Mucosa of descending colon (tissue), 3 donors: ENCODE results near the gene DNAJB11. TPM values are rescaled to one million over a fixed set of nuclear protein-coding genes. Genes with fewer than 3 reads are reported as not detected.

Source experiments
- ATAC-seq: fragments of 200-7000 bp; cut with Tn5 transposase; one replicate; pipeline ENCODE4 v1.9.1; 2020; ENCODE audit warnings: mild to moderate bottlenecking, moderate library complexity
- DNase-seq, 3 donors: peaks; one replicate each; pipeline ENCODE4 v3.0.0-alpha.2; 2020
- H3K36me3 ChIP-seq: fragments of 200-600 bp; one replicate; pipeline ENCODE4 v1.8.0; 2021; ENCODE audit warnings: low read depth, mild to moderate bottlenecking
- H3K4me1 ChIP-seq: fragments of 200-600 bp; one replicate; pipeline ENCODE4 v1.8.0; 2021; ENCODE audit warnings: low read depth, mild to moderate bottlenecking
- H3K4me3 ChIP-seq: fragments of 200-600 bp; one replicate; pipeline ENCODE4 v1.8.0; 2021; ENCODE audit warnings: mild to moderate bottlenecking
- H3K9me3 ChIP-seq: fragments of 200-600 bp; one replicate; pipeline ENCODE4 v1.8.0; 2021; ENCODE audit warnings: mild to moderate bottlenecking
- CTCF ChIP-seq: fragments of 200-600 bp; IDR thresholded peaks from one replicate; pipeline ENCODE4 v1.8.0; 2022; ENCODE audit warnings: antibody characterized with exemption, mild to moderate bottlenecking
- intact Hi-C, 2 donors: fragments of 100-400 bp; cut with DNase I in 1 of 2; cut with micrococcal nuclease in 1 of 2; formaldehyde crosslinking; loops; one replicate each; pipeline versions ENCODE4 v1.11.0 to v1.11.1; 2022; cut with DNase I, micrococcal nuclease
- long read RNA-seq, 2 donors: library from polyadenylated mRNA; unstranded; transcript quantifications; one replicate each; pipeline ENCODE4 v2.0.0, GENCODE V29; 2019 to 2021
- total RNA-seq, 3 donors: library from RNA; stranded (reverse); fragmentation: NEBNext Ultra II Directional in 2 of 3; extraction: Animal tissue kit (Norgen Biotek cat#: 25700) in 2 of 3; gene quantifications; one replicate each; pipeline versions ENCODE4 v1.2.1 to v1.2.4, GENCODE V29; 2021 to 2023
- donor health status: DM: no; HTN: no; CAD: no; lungs with moderate emphysema.
- donor health status: DM: no; HTN: no; CAD: no.
- donor health status: DM: no; HTN: yes; CAD: no.

DNAJB11 gene
- total RNA-seq: 10 to 100 TPM; 32.2 to 45.7 (median 34.0) TPM
- long read RNA-seq, donor 1, transcript DNAJB11-201 (10 exons, 1,688 nt): major isoform, 57 of 57 reads
- long read RNA-seq, donor 1, partial matches to known transcripts: 0 of 57 reads
- long read RNA-seq, donor 1, other reads (novel, unspliced or antisense): 0 of 57 reads
- long read RNA-seq, donor 2, transcript DNAJB11-201 (10 exons, 1,688 nt): major isoform, 77 of 85 reads
- long read RNA-seq, donor 2, partial matches to known transcripts: 7 of 85 reads
- long read RNA-seq, donor 2, other reads (novel, unspliced or antisense): 1 of 85 reads

- intact Hi-C loops: no loop called here
- Histone ChIP-seq H3K9me3 (no peaks in the 10 kb centered on the region), H3K4me3 (peak within 1 kb of the TSS; percentile 67), H3K36me3 (peaks cover 5% of the 10 kb centered on the region), H3K4me1 (peaks cover 27% of the 10 kb centered on the region)
- TF ChIP-seq CTCF: no peak
- DNase-seq: peak; percentile 98 to 100 (median 99)
- peak; percentile 85 for ATAC-seq
Measured at GRCh38 chr3:186570096-186570940, at the start of gene DNAJB11. Gene DNAJB11, plus strand, starts transcription at chr3:186570720. Its CDS starts 178 bp downstream, at chr3:186570898.

- intact Hi-C loops: no loop called here
- Histone ChIP-seq H3K4me1 (no peaks in the 10 kb centered on the region), H3K9me3 (no peaks in the 10 kb centered on the region), H3K4me3 (no peak overlapping the region), H3K36me3 (no peaks in the 10 kb centered on the region)
- TF ChIP-seq CTCF: no peak
- ATAC-seq: no peak
- DNase-seq: no peak
Measured at GRCh38 chr3:186520957-186521842, 49.3 kb upstream of the DNAJB11 start.

GRCh38 chr3:186523022-186523421 is 47.5 kb upstream of the DNAJB11 start:
- H3K36me3 ChIP-seq: no peaks in the 10 kb centered on the region
- TF ChIP-seq CTCF: no peak
- DNase-seq: no peak
- no peaks in the 10 kb centered on the region for H3K9me3 ChIP-seq
- no peak for ATAC-seq
- no peaks in the 10 kb centered on the region for H3K4me1 ChIP-seq
- intact Hi-C loops: no loop called here
- H3K4me3 ChIP-seq: no peak overlapping the region

DNA sequence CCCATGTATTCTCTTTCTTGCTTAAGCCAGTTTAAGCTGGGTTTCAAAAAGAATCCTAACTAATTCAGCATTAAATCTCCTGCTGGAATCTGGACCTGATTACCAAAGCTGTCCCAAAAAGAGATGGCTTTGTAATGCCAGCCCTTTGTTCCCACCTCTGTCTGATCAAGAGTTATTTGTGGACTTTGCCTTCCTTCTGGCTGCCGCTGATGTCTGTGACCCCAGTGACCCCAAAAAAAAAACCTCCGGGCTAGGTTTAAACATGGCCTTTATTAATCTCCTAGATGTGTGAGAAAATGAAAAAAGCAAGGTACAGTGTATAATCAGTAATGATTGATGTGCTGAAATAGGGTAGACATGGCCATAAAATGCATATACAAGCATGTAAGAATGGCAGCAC is 47.1 kb upstream of the DNAJB11 start:
- TF ChIP-seq CTCF: no peak
- Histone ChIP-seq H3K36me3 (no peaks in the 10 kb centered on the region), H3K4me1 (no peaks in the 10 kb centered on the region), H3K4me3 (no peak overlapping the region), H3K9me3 (no peaks in the 10 kb centered on the region)
- intact Hi-C loops: no loop called here
- no peak for DNase-seq
- ATAC-seq: no peak

GRCh38 chr3:186524616-186525015 is 45.9 kb upstream of the DNAJB11 start:
- Histone ChIP-seq H3K9me3 (no peaks in the 10 kb centered on the region), H3K4me1 (no peaks in the 10 kb centered on the region), H3K4me3 (no peak overlapping the region), H3K36me3 (no peaks in the 10 kb centered on the region)
- intact Hi-C loops: no loop called here
- DNase-seq: no peak
- TF ChIP-seq CTCF: no peak
- no peak for ATAC-seq
